Suprapubic skin (tissue), 4 donors: ENCODE results near the gene DDHD1. TPM values are rescaled to one million over a fixed set of nuclear protein-coding genes. Genes with fewer than 3 reads are reported as not detected.

Experiments used
- DNase-seq, 2 donors: peaks; one replicate each; pipeline ENCODE4 v3.0.0-alpha.2; 2019; ENCODE audit warnings: low spot score in 2 of 2
- H3K27ac ChIP-seq: fragments of 200-600 bp; sonication (generic); one replicate; pipeline ENCODE4 v1.5.1; 2019
- H3K27me3 ChIP-seq: fragments of 200-600 bp; sonication (generic); one replicate; pipeline ENCODE4 v1.5.1; 2019
- H3K36me3 ChIP-seq: fragments of 200-600 bp; sonication (generic); one replicate; pipeline ENCODE4 v1.5.1; 2019
- H3K4me1 ChIP-seq: fragments of 200-600 bp; sonication (generic); one replicate; pipeline ENCODE4 v1.5.1; 2019
- H3K4me3 ChIP-seq: fragments of 200-600 bp; sonication (generic); one replicate; pipeline ENCODE4 v1.5.1; 2019; ENCODE audit warnings: mild to moderate bottlenecking
- H3K9me3 ChIP-seq: fragments of 200-600 bp; sonication (generic); one replicate; pipeline ENCODE4 v1.5.1; 2019
- CTCF ChIP-seq, 2 donors: fragments of 200-600 bp in 1 of 2; fragments of 450-650 bp in 1 of 2; sonication (generic) in 1 of 2; IDR thresholded peaks; one replicate each; pipeline ENCODE4 v1.5.1; 2016 to 2019; ENCODE audit warnings: antibody characterized with exemption in 2 of 2, mild to moderate bottlenecking in 1 of 2, moderate library complexity in 1 of 2
- EP300 ChIP-seq: sonication (generic); formaldehyde crosslinking; IDR thresholded peaks from one replicate; pipeline ENCODE4 v1.6.1; 2017; ENCODE audit warnings: antibody characterized with exemption
- POLR2A ChIP-seq, 2 donors: fragments of 450-650 bp; IDR thresholded peaks; one replicate each; pipeline ENCODE4 v1.6.1; 2017; ENCODE audit warnings: antibody characterized with exemption in 2 of 2, mild to moderate bottlenecking in 2 of 2, moderate library complexity in 2 of 2
- POLR2AphosphoS5 ChIP-seq, 3 donors: sonication (generic); formaldehyde crosslinking; IDR thresholded peaks; one replicate each; pipeline ENCODE4 v1.6.1; 2017; ENCODE audit warnings: antibody characterized with exemption in 3 of 3
- WGBS: methylation state at CpG from one replicate; pipeline ENCODE4 v1.1.5; 2018; 5-methylcytosine and 5-hydroxymethylcytosine counted together
- total RNA-seq, 4 donors: library from RNA; depleted of rRNA; stranded (reverse); fragments of >200 nt; gene quantifications; one replicate each; pipeline ENCODE4 v1.1.0, GENCODE V29; 2016

The DDHD1 gene
- total RNA-seq, 4 donors from 2014 or later: 10.1 to 25.3 (median 14.7) TPM

GRCh38 chr14:53175375-53175774 is 22.3 kb upstream of the DDHD1 start:
- 90% methylated on average over 4 of the region's 4 CpGs for WGBS
- TF ChIP-seq POLR2AphosphoS5 (IDR thresholded peaks at IDR 0.05): no peak
- no peak for TF ChIP-seq EP300
- no peak for TF ChIP-seq CTCF (IDR thresholded peaks at IDR 0.05)
- no peak for TF ChIP-seq POLR2A (IDR thresholded peaks at IDR 0.05)
- H3K36me3 ChIP-seq: no peaks in the 10 kb centered on the region

DNA sequence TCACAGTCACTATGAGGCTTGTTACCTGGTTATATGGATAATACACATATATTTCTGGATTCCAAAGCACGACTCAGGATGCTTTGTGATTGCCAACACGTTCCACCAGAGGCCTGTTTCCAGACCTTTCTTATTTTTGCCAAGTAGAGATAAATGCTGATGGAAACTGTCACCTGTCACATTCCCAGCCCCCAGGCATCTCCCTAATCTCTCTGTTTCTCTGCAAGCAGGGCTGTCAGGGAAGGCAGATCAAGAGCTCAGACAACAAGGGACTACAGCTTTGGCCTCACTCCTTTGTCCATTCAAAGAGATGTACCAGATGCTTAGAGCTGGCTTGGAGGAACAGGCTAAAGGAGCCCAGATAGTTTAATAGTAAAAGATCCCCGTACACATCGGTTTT is 21.8 kb upstream of the DDHD1 start:
- 61% methylated on average over 4 of the region's 4 CpGs for WGBS
- no peaks in the 10 kb centered on the region for H3K4me1 ChIP-seq
- no peaks in the 10 kb centered on the region for H3K27me3 ChIP-seq
- TF ChIP-seq POLR2A (IDR thresholded peaks at IDR 0.05) (no peak), EP300 (no peak), POLR2AphosphoS5 (IDR thresholded peaks at IDR 0.05) (no peak), CTCF (IDR thresholded peaks at IDR 0.05) (no peak)
- no peaks in the 10 kb centered on the region for H3K9me3 ChIP-seq
- no peak for DNase-seq
- no peak overlapping the region for H3K4me3 ChIP-seq
- H3K36me3 ChIP-seq: no peaks in the 10 kb centered on the region
- no peak overlapping the region for H3K27ac ChIP-seq

More at GRCh38 chr14:53175375-53175774, 22.3 kb upstream of the DDHD1 start:
- DNase-seq: no peak
- no peaks in the 10 kb centered on the region for H3K27me3 ChIP-seq
- no peak overlapping the region for H3K27ac ChIP-seq
- no peaks in the 10 kb centered on the region for H3K9me3 ChIP-seq
- H3K4me1 ChIP-seq: no peaks in the 10 kb centered on the region
- H3K4me3 ChIP-seq: no peak overlapping the region

DNA sequence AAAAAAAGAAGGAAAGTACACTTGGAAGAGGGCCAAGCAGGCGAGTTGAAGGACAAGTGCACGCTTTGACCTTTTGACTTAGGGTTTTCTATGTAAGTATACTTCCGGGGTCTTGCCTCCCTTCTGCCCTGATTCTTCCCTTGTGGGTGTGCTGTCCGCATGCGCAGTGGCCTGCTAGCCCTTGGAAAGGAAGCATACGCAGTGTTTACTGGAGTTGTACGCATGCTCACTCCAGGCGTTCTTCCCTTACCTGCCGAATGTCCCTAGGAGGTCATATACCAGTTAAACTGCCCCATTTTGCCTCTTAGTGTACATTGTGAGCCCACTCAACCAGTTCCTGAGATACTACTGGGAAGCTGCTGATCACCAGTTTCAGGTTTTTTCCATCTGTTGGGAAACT is 15.7 kb upstream of the DDHD1 start:
- Histone ChIP-seq H3K4me3 (no peak overlapping the region), H3K9me3 (no peaks in the 10 kb centered on the region), H3K36me3 (no peaks in the 10 kb centered on the region), H3K27ac (no peak overlapping the region), H3K27me3 (no peaks in the 10 kb centered on the region), H3K4me1 (peaks cover 3% of the 10 kb centered on the region)
- WGBS: 86% methylated on average over 9 of the region's 9 CpGs
- TF ChIP-seq POLR2A (IDR thresholded peaks at IDR 0.05): no peak
- no peak for TF ChIP-seq CTCF (IDR thresholded peaks at IDR 0.05)
- TF ChIP-seq EP300: no peak
- no peak for TF ChIP-seq POLR2AphosphoS5 (IDR thresholded peaks at IDR 0.05)
- no peak for DNase-seq

DNA sequence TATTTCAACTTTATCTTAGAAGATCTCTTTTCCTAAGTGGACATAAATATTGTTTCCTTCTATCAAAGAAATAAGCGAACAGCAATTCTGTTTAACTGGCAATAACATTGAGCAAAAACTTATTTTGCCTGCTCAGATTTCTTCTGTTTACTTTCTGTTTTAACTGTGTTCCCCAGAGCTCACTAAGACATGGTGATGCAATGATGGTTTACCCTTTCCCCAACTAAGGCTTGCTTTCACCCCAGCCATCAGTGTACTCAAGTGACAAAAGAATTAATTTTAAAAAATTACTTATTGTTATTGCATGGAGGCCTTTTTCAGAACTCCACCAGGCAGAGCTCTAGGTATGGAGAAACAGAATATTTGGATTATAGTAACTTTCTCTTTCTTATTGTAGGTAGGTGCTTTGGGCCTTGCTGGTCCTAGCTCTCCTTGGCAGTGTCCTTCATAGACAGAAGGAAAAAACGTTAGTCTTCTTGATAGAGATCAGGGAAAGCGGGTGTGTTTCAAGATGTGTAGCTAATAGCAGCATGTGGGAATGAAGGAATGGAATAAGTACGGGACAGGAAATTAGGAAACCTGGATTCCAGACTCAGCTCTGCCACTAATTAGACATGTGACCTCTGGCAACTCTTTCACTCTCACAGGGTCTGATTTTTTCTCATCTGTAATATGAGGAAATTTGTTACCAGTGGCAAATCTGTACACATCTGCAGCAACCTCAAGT is 14.6 kb upstream of the DDHD1 start:
- no peaks in the 10 kb centered on the region for H3K9me3 ChIP-seq
- no peak overlapping the region for H3K4me3 ChIP-seq
- H3K36me3 ChIP-seq: no peaks in the 10 kb centered on the region
- WGBS: 55% methylated on average over 4 of the region's 4 CpGs
- H3K27ac ChIP-seq: peak overlapping the region; percentile 77
- H3K4me1 ChIP-seq: peaks cover 3% of the 10 kb centered on the region
- DNase-seq: no peak
- no peaks in the 10 kb centered on the region for H3K27me3 ChIP-seq
- TF ChIP-seq POLR2AphosphoS5 (IDR thresholded peaks at IDR 0.05) (no peak), EP300 (no peak), CTCF (IDR thresholded peaks at IDR 0.05) (no peak), POLR2A (IDR thresholded peaks at IDR 0.05) (no peak)

- Histone ChIP-seq H3K9me3 (no peaks in the 10 kb centered on the region), H3K4me3 (no peak overlapping the region), H3K4me1 (no peaks in the 10 kb centered on the region), H3K36me3 (no peaks in the 10 kb centered on the region), H3K27ac (no peak overlapping the region), H3K27me3 (no peaks in the 10 kb centered on the region)
- TF ChIP-seq EP300: no peak
- DNase-seq: no peak
- WGBS: 82% methylated on average over 2 of the region's 2 CpGs
These were observed 8.8 kb upstream of the DDHD1 start for GRCh38 chr14:53161758-53162435.
